HCT116 (cell line): ENCODE measurements around the gene THSD4. TPM values are rescaled to one million over a fixed set of nuclear protein-coding genes. Genes with fewer than 3 reads are reported as not detected.

ENCODE experiments used
- ATAC-seq: fragments of 200-7000 bp; cut with Tn5 transposase; 2 replicates; pipeline ENCODE4 v1.9.1; 2020; ENCODE audit warnings: mild to moderate bottlenecking, moderate library complexity
- BruUV-seq: library from RNA; stranded (reverse); fragments of 400-500 nt; replicated peaks from 2 replicates; lab custom pipeline; 2021; lab: Mats Ljungman, UMichigan
- CTCF ChIA-PET: fragments of 300-600 bp; sonication (Branson Sonifier 250); formaldehyde crosslinking; loops from one replicate; lab custom pipeline; 2021; ENCODE audit warnings: antibody characterized with exemption; lab: Charles Lee
- POLR2A ChIA-PET: fragments of 300-600, 350-600 bp; sonication (Branson Sonifier 250); formaldehyde crosslinking; loops from one replicate; lab custom pipeline; 2021; ENCODE audit warnings: antibody characterized with exemption; lab: Charles Lee
- RAD21 ChIA-PET, 2 experiments: fragments of 300-600 bp; sonication (Branson Sonifier 250); formaldehyde crosslinking; loops; one replicate each; lab custom pipeline; 2023; ENCODE audit warnings: low total read pairs in 2 of 2; ENCODE audit not compliant: uncharacterized antibody in 2 of 2, unreplicated experiment in 2 of 2, low non-redundant PET in 1 of 2; lab: Charles Lee
- DNase-seq: peaks from one replicate; pipeline ENCODE4 v3.0.0-alpha.2; 2010; ENCODE audit warnings: low read depth, low spot score
- H2AFZ ChIP-seq: fragments of 200-600 bp; shearing (Covaris generic), sonication (generic); 2 replicates; pipeline ENCODE4 v1.6.1; 2017; ENCODE audit warnings: low read depth, mixed run types, mixed read lengths, antibody characterized with exemption, low read length; ENCODE audit not compliant: poor library complexity, severe bottlenecking
- H3K27ac ChIP-seq: 2 replicates; pipeline ENCODE4 v1.5.1; 2012; ENCODE audit warnings: low read depth, low read length
- H3K27me3 ChIP-seq: fragments of 200-600 bp; sonication (generic); 2 replicates; pipeline ENCODE4 v1.6.1; 2016; ENCODE audit warnings: mixed run types, low read length, mixed read lengths; ENCODE audit not compliant: insufficient read depth
- H3K36me3 ChIP-seq, 2 experiments: fragments of 200-500 bp in 1 of 2; fragments of 200-600 bp in 1 of 2; sonication (Bioruptor generic) in 1 of 2; sonication (generic) in 1 of 2; 2 replicates each; pipeline versions ENCODE4 v1.5.1 to v1.6.1; 2014 to 2016; ENCODE audit warnings: low read length in 2 of 2, inconsistent platforms in 1 of 2, mixed read lengths in 1 of 2, mixed run types in 1 of 2; ENCODE audit not compliant: insufficient read depth in 2 of 2, control insufficient read depth in 1 of 2
- H3K4me1 ChIP-seq, 2 experiments: fragments of 200-600 bp in 1 of 2; sonication (generic) in 1 of 2; 2 replicates each; pipeline versions ENCODE4 v1.5.1 to v1.6.1; 2012 to 2017; ENCODE audit warnings: low read length in 2 of 2, inconsistent platforms in 1 of 2, mild to moderate bottlenecking in 1 of 2, mixed read lengths in 1 of 2, mixed run types in 1 of 2, moderate library complexity in 1 of 2; ENCODE audit not compliant: insufficient read depth in 2 of 2, control insufficient read depth in 1 of 2
- H3K4me2 ChIP-seq: fragments of 200-600 bp; sonication (generic); 2 replicates; pipeline ENCODE4 v1.6.1; 2017; ENCODE audit warnings: mixed run types, low read length, mixed read lengths
- H3K4me3 ChIP-seq, 2 experiments: fragments of 200-600 bp in 1 of 2; sonication (generic) in 1 of 2; replicated peaks in 1 of 2; 2 replicates each; pipeline ENCODE4 v1.5.1; 2011 to 2016; ENCODE audit warnings: low read length in 2 of 2, control low read depth in 1 of 2, low read depth in 1 of 2, mild to moderate bottlenecking in 1 of 2, mixed read lengths in 1 of 2, mixed run types in 1 of 2
- H3K79me2 ChIP-seq: fragments of 200-600 bp; sonication (generic); 2 replicates; pipeline ENCODE4 v1.6.1; 2017; ENCODE audit warnings: mild to moderate bottlenecking, mixed run types, low read length, moderate library complexity, mixed read lengths; ENCODE audit not compliant: insufficient read depth
- H3K9ac ChIP-seq: fragments of 200-600 bp; sonication (generic); 2 replicates; pipeline ENCODE4 v1.6.1; 2016; ENCODE audit warnings: low read length, mixed read lengths
- H3K9me2 ChIP-seq: fragments of 200-600 bp; sonication (generic), shearing (Covaris generic); 2 replicates; pipeline ENCODE4 v1.6.1; 2017; ENCODE audit warnings: mixed run types, mild to moderate bottlenecking, moderate library complexity; ENCODE audit not compliant: insufficient read depth
- H3K9me3 ChIP-seq, 2 experiments: fragments of 200-500 bp in 1 of 2; fragments of 200-600 bp in 1 of 2; sonication (Bioruptor generic) in 1 of 2; sonication (generic) in 1 of 2; 2 replicates each; pipeline ENCODE4 v1.6.1; 2014 to 2017; ENCODE audit warnings: low read length in 2 of 2, mixed read lengths in 2 of 2, inconsistent platforms in 1 of 2, low read depth in 1 of 2, mild to moderate bottlenecking in 1 of 2, mixed run types in 1 of 2, moderate library complexity in 1 of 2; ENCODE audit not compliant: control insufficient read depth in 1 of 2, insufficient read depth in 1 of 2
- H4K20me1 ChIP-seq: fragments of 200-600 bp; sonication (generic), shearing (Covaris generic); 2 replicates; pipeline ENCODE4 v1.6.1; 2017; ENCODE audit warnings: mixed run types, mild to moderate bottlenecking, moderate library complexity; ENCODE audit not compliant: insufficient read depth
- CBX3 ChIP-seq: IDR thresholded peaks from 2 replicates; pipeline ENCODE4 v1.6.1; 2012; ENCODE audit warnings: low read depth
- CEBPB ChIP-seq: IDR thresholded peaks from 2 replicates; pipeline ENCODE4 v1.6.1; 2012; ENCODE audit warnings: low read depth
- EZH2 ChIP-seq: fragments of 200-600 bp; sonication (generic); IDR thresholded peaks from 2 replicates; pipeline ENCODE4 v1.6.1; 2017; ENCODE audit warnings: antibody characterized with exemption, mixed run types
- POLR2A ChIP-seq: IDR thresholded peaks from 2 replicates; pipeline ENCODE4 v1.7.0; 2011; ENCODE audit warnings: borderline replicate concordance; ENCODE audit not compliant: insufficient read depth, insufficient read length; ENCODE audit errors: extremely low read depth
- RAD21 ChIP-seq: IDR thresholded peaks from 2 replicates; pipeline ENCODE4 v1.6.1; 2012; ENCODE audit warnings: low read depth, mild to moderate bottlenecking
- REST ChIP-seq: IDR thresholded peaks from 2 replicates; pipeline ENCODE4 v1.6.1; 2012; ENCODE audit warnings: low read depth
- ZBTB33 ChIP-seq: IDR thresholded peaks from 2 replicates; pipeline ENCODE4 v1.6.1; 2011; ENCODE audit warnings: mild to moderate bottlenecking, low read length, moderate library complexity; ENCODE audit not compliant: insufficient replicate concordance; ENCODE audit errors: extremely low read depth
- ZFX ChIP-seq: fragments of 450-650 bp; IDR thresholded peaks from 2 replicates; pipeline ENCODE4 v1.6.1; 2017
- intact Hi-C: fragments of 100-400 bp; cut with micrococcal nuclease; formaldehyde crosslinking; loops from 2 replicates; pipeline ENCODE4 v1.10.0; 2022
- total RNA-seq: library from RNA; stranded (reverse); gene quantifications from one replicate; pipeline ENCODE4 v1.2.1, GENCODE V29; 2021; ENCODE audit not compliant: unreplicated experiment
- TF ChIP-seq, protein P1 (sequence below): IDR thresholded peaks from 2 replicates; pipeline ENCODE4 v1.6.1; 2012
- TF ChIP-seq, protein P2 (sequence below): IDR thresholded peaks from 2 replicates; pipeline ENCODE4 v1.6.1; 2012
- TF ChIP-seq, protein P3 (sequence below), 3 experiments: fragments of 200-600 bp in 1 of 3; sonication (generic) in 1 of 3; IDR thresholded peaks in 2 of 3; conservative IDR thresholded peaks in 1 of 3; 2 replicates each; pipeline ENCODE4 v1.5.1; 2012 to 2017; ENCODE audit warnings: low read depth in 2 of 3, low read length in 2 of 3, antibody characterized with exemption in 1 of 3, borderline replicate concordance in 1 of 3, control low read depth in 1 of 3, mild to moderate bottlenecking in 1 of 3, mixed read lengths in 1 of 3, mixed run types in 1 of 3, moderate library complexity in 1 of 3; ENCODE audit not compliant: insufficient read depth in 1 of 3

THSD4 gene
- total RNA-seq, 1 experiment from 2014 or later: 30.5 TPM

DNA sequence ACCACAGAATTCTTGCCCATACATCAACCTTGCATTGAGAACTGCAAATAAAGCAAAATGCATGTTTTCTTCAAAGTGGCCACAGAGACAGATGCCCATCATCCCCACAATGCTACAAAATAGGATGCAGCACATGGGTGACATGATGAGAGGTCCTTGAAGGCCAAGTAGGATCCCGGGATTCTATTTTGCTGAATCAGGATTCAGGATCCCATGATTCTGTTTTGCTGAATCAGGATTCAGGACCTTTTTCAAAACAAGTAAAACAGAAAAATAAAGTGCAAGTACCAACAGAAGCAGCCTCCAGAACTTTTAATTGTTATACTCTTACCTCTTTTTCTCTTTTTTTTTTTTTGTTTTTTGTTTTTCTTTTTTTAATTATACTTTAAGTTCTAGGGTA, 453.0 kb downstream of the THSD4 start:
- TF ChIP-seq POLR2A (no peak), ZFX (no peak), RAD21 (no peak), REST (no peak)
- TF ChIP-seq, protein P1, sequence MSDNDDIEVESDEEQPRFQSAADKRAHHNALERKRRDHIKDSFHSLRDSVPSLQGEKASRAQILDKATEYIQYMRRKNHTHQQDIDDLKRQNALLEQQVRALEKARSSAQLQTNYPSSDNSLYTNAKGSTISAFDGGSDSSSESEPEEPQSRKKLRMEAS: no peak
- POLR2A ChIA-PET: no interaction called here
- intact Hi-C loops: no loop called here
- Histone ChIP-seq H3K36me3 (no peaks in the 10 kb centered on the region), H3K4me3 (no peak overlapping the region), H3K27me3 (no peaks in the 10 kb centered on the region), H3K27ac (no peak overlapping the region), H3K9me3 (no peaks in the 10 kb centered on the region), H3K9me2 (no peaks in the 10 kb centered on the region), H4K20me1 (no peaks in the 10 kb centered on the region), H3K79me2 (no peaks in the 10 kb centered on the region), H3K4me1 (peaks cover 10 to 13% of the 10 kb centered on the region in 2 experiments; a peak in 3 of 4 replicates), H3K4me2 (no peak overlapping the region), H2AFZ (no peak overlapping the region), H3K9ac (no peak overlapping the region)
- CTCF ChIA-PET: no interaction called here
- ATAC-seq (no peak), DNase-seq (no peak)
- no TSS peak for BruUV-seq
- RAD21 ChIA-PET: no interaction called here

- no peaks in the 10 kb centered on the region for H3K9me3 ChIP-seq
- H3K27me3 ChIP-seq: no peaks in the 10 kb centered on the region
- H3K36me3 ChIP-seq: no peaks in the 10 kb centered on the region
- RAD21 ChIA-PET: no interaction called here
- no peak overlapping the region for H3K4me3 ChIP-seq
- H3K79me2 ChIP-seq: no peaks in the 10 kb centered on the region
- H3K4me1 ChIP-seq: peaks cover 10 to 14% of the 10 kb centered on the region in 2 experiments; a peak in 3 of 4 replicates
- no TSS peak for BruUV-seq
- H4K20me1 ChIP-seq: no peaks in the 10 kb centered on the region
- no peak overlapping the region for H3K4me2 ChIP-seq
- DNase-seq (no peak), ATAC-seq (no peak)
- intact Hi-C loops: loop anchor here (1.0 to 10.0 kb wide), 3 partner anchors 13 to 587 kb away; no protein-coding TSS in a partner anchor
- no peak overlapping the region for H3K9ac ChIP-seq
- CTCF ChIA-PET: no interaction called here
- H3K27ac ChIP-seq: no peak overlapping the region
- no peaks in the 10 kb centered on the region for H3K9me2 ChIP-seq
- POLR2A ChIA-PET: no interaction called here
- no peak overlapping the region for H2AFZ ChIP-seq
- TF ChIP-seq ZBTB33: no peak
- no peak for TF ChIP-seq RAD21
- TF ChIP-seq, protein P2, sequence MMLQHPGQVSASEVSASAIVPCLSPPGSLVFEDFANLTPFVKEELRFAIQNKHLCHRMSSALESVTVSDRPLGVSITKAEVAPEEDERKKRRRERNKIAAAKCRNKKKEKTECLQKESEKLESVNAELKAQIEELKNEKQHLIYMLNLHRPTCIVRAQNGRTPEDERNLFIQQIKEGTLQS: no peak
- TF ChIP-seq ZFX: no peak
- TF ChIP-seq, protein P1: no peak
- TF ChIP-seq CEBPB: no peak
- no peak for TF ChIP-seq POLR2A
- no peak for TF ChIP-seq EZH2
- TF ChIP-seq, protein P3, sequence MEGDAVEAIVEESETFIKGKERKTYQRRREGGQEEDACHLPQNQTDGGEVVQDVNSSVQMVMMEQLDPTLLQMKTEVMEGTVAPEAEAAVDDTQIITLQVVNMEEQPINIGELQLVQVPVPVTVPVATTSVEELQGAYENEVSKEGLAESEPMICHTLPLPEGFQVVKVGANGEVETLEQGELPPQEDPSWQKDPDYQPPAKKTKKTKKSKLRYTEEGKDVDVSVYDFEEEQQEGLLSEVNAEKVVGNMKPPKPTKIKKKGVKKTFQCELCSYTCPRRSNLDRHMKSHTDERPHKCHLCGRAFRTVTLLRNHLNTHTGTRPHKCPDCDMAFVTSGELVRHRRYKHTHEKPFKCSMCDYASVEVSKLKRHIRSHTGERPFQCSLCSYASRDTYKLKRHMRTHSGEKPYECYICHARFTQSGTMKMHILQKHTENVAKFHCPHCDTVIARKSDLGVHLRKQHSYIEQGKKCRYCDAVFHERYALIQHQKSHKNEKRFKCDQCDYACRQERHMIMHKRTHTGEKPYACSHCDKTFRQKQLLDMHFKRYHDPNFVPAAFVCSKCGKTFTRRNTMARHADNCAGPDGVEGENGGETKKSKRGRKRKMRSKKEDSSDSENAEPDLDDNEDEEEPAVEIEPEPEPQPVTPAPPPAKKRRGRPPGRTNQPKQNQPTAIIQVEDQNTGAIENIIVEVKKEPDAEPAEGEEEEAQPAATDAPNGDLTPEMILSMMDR (IDR thresholded peaks at IDR 0.05 in 2 of 3, conservative IDR thresholded peaks at IDR 0.05 in 1 of 3; ENCODE audit: borderline replicate concordance in 1 of 3, insufficient read depth in 1 of 3, low read depth in 2 of 3, low read length in 2 of 3): no peak
- no peak for TF ChIP-seq CBX3
These were observed 455.5 kb downstream of the THSD4 start for GRCh38 chr15:71570736-71571135.
